Measurements from ENCODE around the gene GMPPB.
"Not testable (repeated sequence)": the region's sequence is repeated elsewhere in the genome, so short reads cannot be mapped to it uniquely, and the experiment has no call there.

GMPPB gene

GRCh38 chr3:49695350-49696015, 28.3 kb downstream of the GMPPB start:
- not testable (repeated sequence) for FAIRE-seq; DNase-seq (ENCODE audit: extremely low spot score, insufficient read length, low read depth)

GRCh38 chr3:49694409-49695070, 29.2 kb downstream of the GMPPB start:
- FAIRE-seq; DNase-seq (ENCODE audit: extremely low spot score, insufficient read length, low read depth): not testable (repeated sequence)

- not testable (repeated sequence) for DNase-seq (ENCODE audit: extremely low spot score, insufficient read length, low read depth); FAIRE-seq
Measured at GRCh38 chr3:49691481-49691880, 32.3 kb downstream of the GMPPB start.

GRCh38 chr3:49690856-49691255, 32.9 kb downstream of the GMPPB start:
- not testable (repeated sequence) for DNase-seq (ENCODE audit: extremely low spot score, insufficient read length, low read depth); FAIRE-seq

GRCh38 chr3:49689908-49690624, 33.7 kb downstream of the GMPPB start:
- not testable (repeated sequence) for DNase-seq (ENCODE audit: extremely low spot score, insufficient read length, low read depth); FAIRE-seq

- FAIRE-seq, result peak; percentile 42
- DNase-seq (ENCODE audit: extremely low spot score, insufficient read length, low read depth), result peak; percentile 91
Measured at GRCh38 chr3:49689046-49689907, 34.5 kb downstream of the GMPPB start, which contains the start of the genes MST1 and RNF123. Gene MST1, minus strand, starts transcription at chr3:49689474. Its CDS starts 783 bp downstream, at chr3:49688691. Gene RNF123, plus strand, starts transcription at chr3:49689557. Its CDS starts 1,609 bp downstream, at chr3:49691166.

GRCh38 chr3:49688338-49689045, 35.3 kb downstream of the GMPPB start:
- FAIRE-seq; DNase-seq (ENCODE audit: extremely low spot score, insufficient read length, low read depth): not testable (repeated sequence)

- FAIRE-seq; DNase-seq (ENCODE audit: extremely low spot score, insufficient read length, low read depth): not testable (repeated sequence)
Measured at GRCh38 chr3:49687424-49687795, 36.3 kb downstream of the GMPPB start.

GRCh38 chr3:49686769-49687423, 36.9 kb downstream of the GMPPB start:
- not testable (repeated sequence) for DNase-seq (ENCODE audit: extremely low spot score, insufficient read length, low read depth)

GRCh38 chr3:49686346-49686745, 37.4 kb downstream of the GMPPB start:
- DNase-seq (ENCODE audit: extremely low spot score, insufficient read length, low read depth); FAIRE-seq: not testable (repeated sequence)

More at GRCh38 chr3:49686769-49687423, 36.9 kb downstream of the GMPPB start:
- not testable (repeated sequence) for FAIRE-seq

GRCh38 chr3:49685846-49686245, 37.9 kb downstream of the GMPPB start:
- FAIRE-seq; DNase-seq (ENCODE audit: extremely low spot score, insufficient read length, low read depth): not testable (repeated sequence)

- not testable (repeated sequence) for DNase-seq (ENCODE audit: extremely low spot score, insufficient read length, low read depth); FAIRE-seq
Measured at GRCh38 chr3:49685103-49685502, 38.6 kb downstream of the GMPPB start.

- not testable (repeated sequence) for DNase-seq (ENCODE audit: extremely low spot score, insufficient read length, low read depth); FAIRE-seq
Measured at GRCh38 chr3:49684453-49684852, 39.3 kb downstream of the GMPPB start.

- DNase-seq (ENCODE audit: extremely low spot score, insufficient read length, low read depth) (no peak), FAIRE-seq (no peak)
Measured at GRCh38 chr3:49683162-49683561, 40.6 kb downstream of the GMPPB start.

GRCh38 chr3:49681543-49681942, 42.2 kb downstream of the GMPPB start:
- no peak for FAIRE-seq

GRCh38 chr3:49681232-49681522, 42.6 kb downstream of the GMPPB start:
- FAIRE-seq (no peak), DNase-seq (ENCODE audit: extremely low spot score, insufficient read length, low read depth) (no peak)

More at GRCh38 chr3:49681543-49681942, 42.2 kb downstream of the GMPPB start:
- DNase-seq (ENCODE audit: extremely low spot score, insufficient read length, low read depth), result no peak

- FAIRE-seq, result no peak
- no peak for DNase-seq (ENCODE audit: extremely low spot score, insufficient read length, low read depth)
Measured at GRCh38 chr3:49680493-49681231, 43.1 kb downstream of the GMPPB start.

- FAIRE-seq (no peak), DNase-seq (ENCODE audit: extremely low spot score, insufficient read length, low read depth) (no peak)
Measured at GRCh38 chr3:49675912-49676311, 47.8 kb downstream of the GMPPB start.

All from GM18507 (cell line).